B cell (primary cell): ENCODE measurements around the gene HS6ST3.

Experiments
- CTCF ChIP-seq: fragments of 200-600 bp; IDR thresholded peaks from one replicate; pipeline ENCODE4 v1.8.0; 2022; ENCODE audit warnings: antibody characterized with exemption, mild to moderate bottlenecking
- EZH2 ChIP-seq: IDR thresholded peaks from 2 replicates; pipeline ENCODE4 v1.6.1; 2012; ENCODE audit warnings: borderline replicate concordance, low read depth, mild to moderate bottlenecking, moderate library complexity, low read length; ENCODE audit not compliant: insufficient read depth, poor library complexity, severe bottlenecking

DNA sequence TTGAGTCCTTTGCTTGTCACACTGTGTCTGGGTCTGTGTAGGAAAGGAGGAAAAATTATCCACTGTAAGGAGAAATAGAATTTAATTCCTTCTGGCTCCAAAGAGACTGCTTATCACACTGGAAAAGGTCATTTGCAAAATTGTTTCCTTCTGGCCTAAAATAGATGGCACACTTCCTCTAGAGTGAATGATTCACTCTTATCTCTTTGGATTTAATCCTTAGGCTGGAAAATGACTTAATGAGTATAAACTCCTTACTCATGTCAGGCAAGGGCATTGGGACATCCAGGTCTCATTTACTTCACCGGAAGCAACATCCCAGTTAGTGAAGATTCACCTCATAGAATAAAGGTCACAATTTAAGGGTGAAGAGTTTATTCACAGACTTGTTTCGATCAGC is 610.8 kb downstream of the HS6ST3 start:
- TF ChIP-seq EZH2 (no peak), CTCF (no peak)
